ENCODE results near the gene HIVEP1.

The HIVEP1 gene

GRCh38 chr6:12147557-12148316 is 135.6 kb downstream of the HIVEP1 start:
- no peak for DNase-seq
- Mint-ChIP-seq H3K27ac (peak overlapping the region; percentile 26), H3K4me1 (peaks cover 7% of the 10 kb centered on the region), H3K4me3 (no peak overlapping the region), H3K27me3 (ENCODE audit: low read depth, poor library complexity) (no peaks in the 10 kb centered on the region), H3K9me3 (peaks cover 20% of the 10 kb centered on the region), H3K36me3 (ENCODE audit: low read depth) (peaks cover 25% of the 10 kb centered on the region)
- no peak for TF ChIP-seq CTCF (IDR thresholded peaks at IDR 0.05)

- TF ChIP-seq CTCF (IDR thresholded peaks at IDR 0.05): no peak
- no peak overlapping the region for H3K4me3 Mint-ChIP-seq
- H3K9me3 Mint-ChIP-seq: peaks cover 13% of the 10 kb centered on the region
- H3K4me1 Mint-ChIP-seq: peaks cover 7% of the 10 kb centered on the region
- peaks cover 19% of the 10 kb centered on the region for H3K36me3 Mint-ChIP-seq (ENCODE audit: low read depth)
- H3K27me3 Mint-ChIP-seq (ENCODE audit: low read depth, poor library complexity): no peaks in the 10 kb centered on the region
- peak overlapping the region; percentile 23 for H3K27ac Mint-ChIP-seq
- no peak for DNase-seq
Observed at GRCh38 chr6:12148317-12148801, 136.2 kb downstream of the HIVEP1 start.

GRCh38 chr6:12148841-12149240 is 136.7 kb downstream of the HIVEP1 start:
- no peak for TF ChIP-seq CTCF (IDR thresholded peaks at IDR 0.05)

GRCh38 chr6:12149944-12150510 is 137.9 kb downstream of the HIVEP1 start:
- no peak for DNase-seq
- no peak for TF ChIP-seq CTCF (IDR thresholded peaks at IDR 0.05)
- Mint-ChIP-seq H3K9me3 (no peaks in the 10 kb centered on the region), H3K27ac (peak overlapping the region; percentile 73), H3K4me3 (no peak overlapping the region), H3K27me3 (ENCODE audit: low read depth, poor library complexity) (no peaks in the 10 kb centered on the region), H3K36me3 (ENCODE audit: low read depth) (peaks cover 8% of the 10 kb centered on the region), H3K4me1 (peaks cover 7% of the 10 kb centered on the region)

More at GRCh38 chr6:12148841-12149240, 136.7 kb downstream of the HIVEP1 start:
- peaks cover 7% of the 10 kb centered on the region for H3K4me1 Mint-ChIP-seq
- peaks cover 14% of the 10 kb centered on the region for H3K36me3 Mint-ChIP-seq (ENCODE audit: low read depth)
- no peaks in the 10 kb centered on the region for H3K27me3 Mint-ChIP-seq (ENCODE audit: low read depth, poor library complexity)
- no peak for DNase-seq
- no peak overlapping the region for H3K4me3 Mint-ChIP-seq
- H3K9me3 Mint-ChIP-seq: peaks cover 9% of the 10 kb centered on the region
- H3K27ac Mint-ChIP-seq: no peak overlapping the region

GRCh38 chr6:12150812-12151432 is 138.8 kb downstream of the HIVEP1 start:
- TF ChIP-seq CTCF (IDR thresholded peaks at IDR 0.05): peak; percentile 53
- peak; percentile 46 for DNase-seq
- no peak overlapping the region for H3K27ac Mint-ChIP-seq

More at GRCh38 chr6:12150812-12151432, 138.8 kb downstream of the HIVEP1 start:
- H3K4me3 Mint-ChIP-seq: no peak overlapping the region
- H3K4me1 Mint-ChIP-seq: peaks cover 7% of the 10 kb centered on the region
- peaks cover 10% of the 10 kb centered on the region for H3K36me3 Mint-ChIP-seq (ENCODE audit: low read depth)
- H3K27me3 Mint-ChIP-seq (ENCODE audit: low read depth, poor library complexity): no peaks in the 10 kb centered on the region
- H3K9me3 Mint-ChIP-seq: no peaks in the 10 kb centered on the region
